Superior temporal gyrus (tissue), 1 donor: ENCODE data around the gene BATF3.
"Not testable (repeated sequence)": the region's sequence is repeated elsewhere in the genome, so short reads cannot be mapped to it uniquely, and the experiment has no call there.

Experiments used
- DNase-seq: peaks from one replicate; pipeline ENCODE4 v3.0.0-alpha.2; 2016; ENCODE audit errors: extremely low spot score

The BATF3 gene

GRCh38 chr1:212699625-212700222 is at the start of gene BATF3:
TSS of gene BATF3 (minus strand) at chr1:212699840. CDS start at chr1:212699762, 78 bp downstream.
- no peak for DNase-seq

GRCh38 chr1:212746546-212746945 is 46.9 kb upstream of the BATF3 start:
- DNase-seq, result no peak

- no peak for DNase-seq
Measured at GRCh38 chr1:212745303-212745702, 45.7 kb upstream of the BATF3 start.

GRCh38 chr1:212743901-212744475 is 44.3 kb upstream of the BATF3 start:
- no peak for DNase-seq

- DNase-seq, result no peak
Measured at GRCh38 chr1:212738330-212738729, 38.7 kb upstream of the BATF3 start.

GRCh38 chr1:212737559-212737958 is 37.9 kb upstream of the BATF3 start:
- no peak for DNase-seq

- no peak for DNase-seq
Measured at GRCh38 chr1:212733109-212733508, 33.5 kb upstream of the BATF3 start.

- DNase-seq, result no peak
Measured at GRCh38 chr1:212731630-212732029, 32.0 kb upstream of the BATF3 start.

- no peak for DNase-seq
Measured at GRCh38 chr1:212728606-212729005, 29.0 kb upstream of the BATF3 start.

GRCh38 chr1:212727386-212728181 is 27.9 kb upstream of the BATF3 start:
- DNase-seq, result no peak

GRCh38 chr1:212724679-212725078 is 25.0 kb upstream of the BATF3 start:
- not testable (repeated sequence) for DNase-seq

GRCh38 chr1:212722270-212722957 is 22.8 kb upstream of the BATF3 start:
- no peak for DNase-seq

GRCh38 chr1:212721388-212722247 is 22.0 kb upstream of the BATF3 start:
- no peak for DNase-seq

- no peak for DNase-seq
Measured at GRCh38 chr1:212719633-212720032, 20.0 kb upstream of the BATF3 start.

GRCh38 chr1:212718499-212718898 is 18.9 kb upstream of the BATF3 start:
- DNase-seq, result no peak

- DNase-seq, result no peak
Measured at GRCh38 chr1:212716161-212716560, 16.5 kb upstream of the BATF3 start.

GRCh38 chr1:212713465-212714136 is 14.0 kb upstream of the BATF3 start:
- DNase-seq, result no peak

- DNase-seq, result no peak
Measured at GRCh38 chr1:212712451-212713303, 13.0 kb upstream of the BATF3 start.

- DNase-seq, result not testable (repeated sequence)
Measured at GRCh38 chr1:212711974-212712373, 12.3 kb upstream of the BATF3 start.

- no peak for DNase-seq
Measured at GRCh38 chr1:212710566-212710965, 10.9 kb upstream of the BATF3 start.
